Mesenchymal stem cell (in vitro differentiated cells and primary cell): ENCODE results near the gene CPT2.

ENCODE experiments used
- DNase-seq: peaks from one replicate; pipeline ENCODE4 v3.0.0-alpha.2; 2013
- H2AFZ ChIP-seq: one replicate; pipeline ENCODE4 v1.6.1; 2013; ENCODE audit warnings: low read depth, mild to moderate bottlenecking, control low read depth, inconsistent platforms, low read length, moderate library complexity
- H2AK5ac ChIP-seq: 2 replicates; pipeline ENCODE4 v1.6.1; 2013; ENCODE audit warnings: low read length, moderate library complexity, mild to moderate bottlenecking, inconsistent platforms; ENCODE audit not compliant: severe bottlenecking
- H2BK120ac ChIP-seq: one replicate; pipeline ENCODE4 v1.6.1; 2013; ENCODE audit warnings: low read depth, mild to moderate bottlenecking, inconsistent platforms, low read length, moderate library complexity
- H2BK12ac ChIP-seq, 2 experiments: one replicate each; pipeline ENCODE4 v1.6.1; 2013; ENCODE audit warnings: inconsistent platforms in 2 of 2, low read length in 2 of 2, mild to moderate bottlenecking in 2 of 2, moderate library complexity in 2 of 2, control low read depth in 1 of 2
- H2BK15ac ChIP-seq: one replicate; pipeline ENCODE4 v1.6.1; 2013; ENCODE audit warnings: mild to moderate bottlenecking, low read depth, inconsistent platforms; ENCODE audit not compliant: poor library complexity, severe bottlenecking
- H2BK5ac ChIP-seq: 2 replicates; pipeline ENCODE4 v1.6.1; 2013; ENCODE audit warnings: low read depth, mild to moderate bottlenecking, low read length, control low read depth, inconsistent platforms; ENCODE audit not compliant: poor library complexity, severe bottlenecking
- H3K14ac ChIP-seq, 2 experiments: one replicate each; pipeline ENCODE4 v1.6.1; 2013; ENCODE audit warnings: inconsistent platforms in 2 of 2, low read length in 2 of 2, control low read depth in 1 of 2, mild to moderate bottlenecking in 1 of 2, moderate library complexity in 1 of 2
- H3K18ac ChIP-seq, 2 experiments: one replicate each; pipeline ENCODE4 v1.6.1; 2013; ENCODE audit warnings: inconsistent platforms in 2 of 2, low read length in 2 of 2, control low read depth in 1 of 2, low read depth in 1 of 2, mild to moderate bottlenecking in 1 of 2
- H3K23ac ChIP-seq, 2 experiments: one replicate each; pipeline ENCODE4 v1.6.1; 2013; ENCODE audit warnings: inconsistent platforms in 2 of 2, low read length in 2 of 2, mild to moderate bottlenecking in 2 of 2, moderate library complexity in 2 of 2, control low read depth in 1 of 2
- H3K27ac ChIP-seq: 2 replicates; pipeline ENCODE4 v1.5.1; 2013; ENCODE audit warnings: mild to moderate bottlenecking, moderate library complexity, low read length, control low read depth, inconsistent platforms; ENCODE audit not compliant: poor library complexity, severe bottlenecking
- H3K27me3 ChIP-seq, 2 experiments: 2 replicates each; pipeline versions ENCODE4 v1.6.1 to v1.7.0; 2013; ENCODE audit warnings: low read length in 2 of 2, mild to moderate bottlenecking in 2 of 2, moderate library complexity in 2 of 2, control low read depth in 1 of 2, inconsistent platforms in 1 of 2; ENCODE audit not compliant: control insufficient read depth in 1 of 2, insufficient read depth in 1 of 2
- H3K36me3 ChIP-seq, 2 experiments: 2 replicates each; pipeline versions ENCODE4 v1.6.1 to v1.7.0; 2013; ENCODE audit warnings: low read length in 2 of 2, control low read depth in 1 of 2, inconsistent platforms in 1 of 2, low read depth in 1 of 2, mild to moderate bottlenecking in 1 of 2; ENCODE audit not compliant: insufficient read depth in 2 of 2, control insufficient read depth in 1 of 2
- H3K4ac ChIP-seq, 2 experiments: one replicate each; pipeline ENCODE4 v1.6.1; 2013; ENCODE audit warnings: inconsistent platforms in 2 of 2, low read length in 2 of 2, mild to moderate bottlenecking in 2 of 2, moderate library complexity in 2 of 2, control low read depth in 1 of 2, low read depth in 1 of 2
- H3K4me1 ChIP-seq: 2 replicates; pipeline ENCODE4 v1.6.1; 2013; ENCODE audit warnings: low read depth, low read length, control low read depth; ENCODE audit not compliant: control insufficient read depth, insufficient read depth
- H3K4me2 ChIP-seq: 2 replicates; pipeline ENCODE4 v1.6.1; 2013; ENCODE audit warnings: low read length, mild to moderate bottlenecking, inconsistent platforms; ENCODE audit not compliant: poor library complexity, severe bottlenecking
- H3K4me3 ChIP-seq, 2 experiments: 2 replicates each; pipeline versions ENCODE4 v1.5.1 to v1.7.0; 2013; ENCODE audit warnings: low read length in 2 of 2, mild to moderate bottlenecking in 2 of 2, control low read depth in 1 of 2, low read depth in 1 of 2; ENCODE audit not compliant: insufficient read depth in 1 of 2
- H3K79me1 ChIP-seq: replicated peaks from 2 replicates; pipeline ENCODE4 v1.6.1; 2013; ENCODE audit warnings: mild to moderate bottlenecking, control low read depth, low read length, inconsistent platforms; ENCODE audit not compliant: poor library complexity, severe bottlenecking
- H3K9ac ChIP-seq: 2 replicates; pipeline ENCODE4 v1.7.0; 2013; ENCODE audit warnings: mild to moderate bottlenecking, low read length, moderate library complexity
- H3K9me3 ChIP-seq: 2 replicates; pipeline ENCODE4 v1.7.0; 2013; ENCODE audit warnings: mild to moderate bottlenecking, low read length; ENCODE audit not compliant: control insufficient read depth
- H4K8ac ChIP-seq: one replicate; pipeline ENCODE4 v1.6.1; 2013; ENCODE audit warnings: inconsistent platforms, mild to moderate bottlenecking, low read length, moderate library complexity
- H4K91ac ChIP-seq: one replicate; pipeline ENCODE4 v1.6.1; 2013; ENCODE audit warnings: mild to moderate bottlenecking, low read length, inconsistent platforms
- WGBS: methylation state at CpG from one replicate; pipeline ENCODE4 v1.1.7; 2013; ENCODE audit warnings: mixed read lengths; 5-methylcytosine and 5-hydroxymethylcytosine counted together

CPT2 gene

GRCh38 chr1:53186533-53186932, 10.1 kb upstream of the CPT2 start:
- Histone ChIP-seq H3K27ac (no peak overlapping the region), H2BK5ac (no peak overlapping the region), H3K4ac (no peak overlapping the region), H4K8ac (no peak overlapping the region), H2BK15ac (no peak overlapping the region), H3K27me3 (no peaks in the 10 kb centered on the region), H2BK120ac (no peak overlapping the region), H3K18ac (no peak overlapping the region), H2AK5ac (no peak overlapping the region), H3K4me2 (no peak overlapping the region), H3K14ac (no peak overlapping the region), H3K4me1 (peaks cover 3% of the 10 kb centered on the region), H4K91ac (no peak overlapping the region), H3K4me3 (no peak overlapping the region), H3K9ac (peak overlapping the region; percentile 49), H3K9me3 (no peaks in the 10 kb centered on the region), H2BK12ac (peak overlapping the region; percentile 49 to 65), H3K23ac (no peak overlapping the region), H3K79me1 (no peaks in the 10 kb centered on the region), H2AFZ (no peak overlapping the region), H3K36me3 (no peaks in the 10 kb centered on the region)
- 91% methylated on average over 3 of the region's 3 CpGs for WGBS
- no peak for DNase-seq

- Histone ChIP-seq H3K9me3 (no peaks in the 10 kb centered on the region), H3K4me3 (no peak overlapping the region), H3K36me3 (no peaks in the 10 kb centered on the region), H2AFZ (no peak overlapping the region), H3K4ac (no peak overlapping the region), H3K14ac (no peak overlapping the region), H2AK5ac (no peak overlapping the region), H4K91ac (peak overlapping the region; percentile 25), H2BK120ac (no peak overlapping the region), H2BK5ac (no peak overlapping the region), H3K9ac (peak overlapping the region; percentile 49), H3K27me3 (no peaks in the 10 kb centered on the region), H3K27ac (no peak overlapping the region), H3K23ac (no peak overlapping the region), H2BK15ac (no peak overlapping the region), H2BK12ac (no peak overlapping the region), H4K8ac (no peak overlapping the region), H3K4me1 (peaks cover 3% of the 10 kb centered on the region), H3K79me1 (no peaks in the 10 kb centered on the region), H3K4me2 (no peak overlapping the region), H3K18ac (no peak overlapping the region)
- WGBS = 94% methylated on average over 1 of the region's 1 CpG
- no peak for DNase-seq
Measured at GRCh38 chr1:53187401-53187800, 9.2 kb upstream of the CPT2 start.

- Histone ChIP-seq H3K27me3 (no peaks in the 10 kb centered on the region), H3K18ac (no peak overlapping the region), H3K9me3 (no peaks in the 10 kb centered on the region), H4K91ac (no peak overlapping the region), H3K9ac (peak overlapping the region; percentile 49), H3K14ac (no peak overlapping the region), H2AK5ac (no peak overlapping the region), H3K23ac (no peak overlapping the region), H3K79me1 (no peaks in the 10 kb centered on the region), H2BK15ac (no peak overlapping the region), H2BK12ac (no peak overlapping the region), H2BK5ac (no peak overlapping the region), H4K8ac (no peak overlapping the region), H2BK120ac (no peak overlapping the region), H3K4ac (no peak overlapping the region), H3K36me3 (no peaks in the 10 kb centered on the region), H3K4me1 (peaks cover 3% of the 10 kb centered on the region), H3K27ac (no peak overlapping the region), H3K4me2 (no peak overlapping the region), H2AFZ (no peak overlapping the region), H3K4me3 (no peak overlapping the region)
- 76% methylated on average over 4 of the region's 4 CpGs for WGBS
- no peak for DNase-seq
Measured at GRCh38 chr1:53188099-53188498, 8.5 kb upstream of the CPT2 start.

GRCh38 chr1:53189061-53189460, 7.6 kb upstream of the CPT2 start:
- no peaks in the 10 kb centered on the region for H3K36me3 ChIP-seq
- H3K4me1 ChIP-seq = peaks cover 3% of the 10 kb centered on the region
- no peak overlapping the region for H3K4ac ChIP-seq
- no peak for DNase-seq
- H3K9me3 ChIP-seq = no peaks in the 10 kb centered on the region
- H3K4me3 ChIP-seq = no peak overlapping the region
- peak overlapping the region; percentile 32 for H4K8ac ChIP-seq
- no peak overlapping the region for H2BK5ac ChIP-seq
- no peak overlapping the region for H3K9ac ChIP-seq
- no peak overlapping the region for H3K4me2 ChIP-seq
- 77% methylated on average over 4 of the region's 5 CpGs for WGBS
- H3K27ac ChIP-seq = no peak overlapping the region
- H3K27me3 ChIP-seq = no peaks in the 10 kb centered on the region
- no peak overlapping the region for H2BK120ac ChIP-seq
- no peak overlapping the region for H4K91ac ChIP-seq
- H2BK15ac ChIP-seq = no peak overlapping the region
- H3K14ac ChIP-seq = no peak overlapping the region
- no peak overlapping the region for H3K23ac ChIP-seq
- H2BK12ac ChIP-seq = no peak overlapping the region
- no peak overlapping the region for H2AK5ac ChIP-seq
- no peaks in the 10 kb centered on the region for H3K79me1 ChIP-seq
- H3K18ac ChIP-seq = no peak overlapping the region
- no peak overlapping the region for H2AFZ ChIP-seq
